Subcutaneous abdominal adipose tissue (tissue), 5 donors: Measurements from ENCODE around the gene PCSK2.

ENCODE experiments used
- H3K27ac ChIP-seq: one replicate; pipeline ENCODE4 v1.7.0; 2013; ENCODE audit warnings: low read depth, mild to moderate bottlenecking, inconsistent platforms, low read length, moderate library complexity
- H3K27me3 ChIP-seq, 5 donors: one replicate each; pipeline ENCODE4 v1.7.0; 2013; ENCODE audit warnings: low read length in 5 of 5, inconsistent platforms in 1 of 5; ENCODE audit not compliant: control insufficient read depth in 5 of 5, insufficient read depth in 4 of 5
- H3K36me3 ChIP-seq, 5 donors: one replicate each; pipeline ENCODE4 v1.7.0; 2013; ENCODE audit warnings: low read length in 5 of 5; ENCODE audit not compliant: control insufficient read depth in 5 of 5, insufficient read depth in 5 of 5
- H3K4me1 ChIP-seq, 5 donors: one replicate each; pipeline ENCODE4 v1.7.0; 2013; ENCODE audit warnings: low read length in 5 of 5, mild to moderate bottlenecking in 3 of 5, moderate library complexity in 1 of 5; ENCODE audit not compliant: control insufficient read depth in 5 of 5, insufficient read depth in 5 of 5
- H3K4me3 ChIP-seq, 5 donors: one replicate each; pipeline ENCODE4 v1.7.0; 2013; ENCODE audit warnings: low read length in 5 of 5, low read depth in 1 of 5
- H3K9ac ChIP-seq, 5 donors: one replicate each; pipeline ENCODE4 v1.7.0; 2013; ENCODE audit warnings: low read length in 5 of 5, mild to moderate bottlenecking in 4 of 5, moderate library complexity in 3 of 5
- H3K9me3 ChIP-seq, 5 donors: one replicate each; pipeline ENCODE4 v1.7.0; 2013; ENCODE audit warnings: low read length in 5 of 5; ENCODE audit not compliant: control insufficient read depth in 5 of 5
- donor health status: healthy.
- donor health status: healthy.
- donor health status: healthy.
- donor health status: healthy.
- donor health status: healthy.

PCSK2 gene

DNA sequence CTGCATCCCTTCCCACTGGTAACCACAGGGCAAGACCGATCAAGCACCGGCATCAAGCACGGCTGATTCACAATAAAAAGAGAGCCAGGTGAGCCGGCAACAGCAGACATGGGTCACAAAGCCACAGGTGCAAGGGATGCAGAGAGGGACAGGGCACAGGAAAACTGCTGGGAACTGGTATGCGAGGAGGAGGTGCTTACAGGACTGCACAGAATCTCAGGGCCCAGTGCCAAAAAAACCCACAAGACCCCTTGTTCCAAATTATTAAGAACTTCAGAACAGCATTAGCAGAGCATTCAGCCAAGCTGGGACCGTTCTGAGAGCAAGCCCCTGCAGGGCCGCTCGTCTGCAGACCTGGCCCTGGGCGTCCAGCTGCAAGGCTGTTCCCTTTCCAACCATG lies 269.0 kb downstream of the PCSK2 start:
- Histone ChIP-seq H3K27ac (no peak overlapping the region), H3K9me3 (no peaks in the 10 kb centered on the region), H3K4me1 (peaks cover 0 to 12% (median 10%) of the 10 kb centered on the region in 5 donors), H3K36me3 (no peaks in the 10 kb centered on the region), H3K27me3 (no peaks in the 10 kb centered on the region), H3K4me3 (no peak overlapping the region), H3K9ac (no peak overlapping the region)

DNA sequence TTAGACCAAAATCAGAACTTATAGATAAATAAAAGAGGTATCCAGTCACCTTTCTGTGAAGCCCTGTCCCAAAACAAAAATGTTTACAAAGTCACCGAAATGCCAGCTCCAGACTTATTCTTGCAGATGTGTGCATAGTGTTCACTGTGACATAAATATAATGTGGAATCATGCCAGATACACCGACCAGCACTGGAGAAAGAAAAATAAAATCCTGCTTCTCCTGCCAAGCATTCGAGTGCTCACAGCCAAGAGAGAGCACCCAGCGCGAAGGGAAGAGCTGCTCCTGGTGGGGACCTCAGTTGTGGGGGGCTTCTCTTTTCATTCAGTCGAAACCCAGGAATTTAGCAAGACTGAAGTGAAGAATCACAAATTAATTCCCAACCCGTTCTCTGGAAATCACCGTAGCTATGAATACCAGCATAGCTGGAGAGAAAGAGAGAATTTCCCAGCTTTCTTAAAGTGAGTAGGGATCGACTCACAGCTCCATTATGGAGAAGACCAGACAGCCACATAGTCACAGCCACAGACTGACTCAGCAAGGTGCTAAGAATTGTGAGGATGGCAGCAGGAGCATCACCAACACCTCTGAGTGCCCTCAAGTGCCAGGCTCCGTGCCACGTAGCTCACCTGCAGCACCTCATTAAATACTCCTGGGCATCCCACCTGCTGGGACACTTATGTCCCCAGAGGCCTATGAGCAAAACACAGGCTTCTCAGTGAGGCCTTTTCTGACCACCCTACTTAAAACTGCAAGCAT lies 271.2 kb downstream of the PCSK2 start:
- H3K27me3 ChIP-seq = no peaks in the 10 kb centered on the region
- H3K4me3 ChIP-seq = no peak overlapping the region
- H3K27ac ChIP-seq = no peak overlapping the region

DNA sequence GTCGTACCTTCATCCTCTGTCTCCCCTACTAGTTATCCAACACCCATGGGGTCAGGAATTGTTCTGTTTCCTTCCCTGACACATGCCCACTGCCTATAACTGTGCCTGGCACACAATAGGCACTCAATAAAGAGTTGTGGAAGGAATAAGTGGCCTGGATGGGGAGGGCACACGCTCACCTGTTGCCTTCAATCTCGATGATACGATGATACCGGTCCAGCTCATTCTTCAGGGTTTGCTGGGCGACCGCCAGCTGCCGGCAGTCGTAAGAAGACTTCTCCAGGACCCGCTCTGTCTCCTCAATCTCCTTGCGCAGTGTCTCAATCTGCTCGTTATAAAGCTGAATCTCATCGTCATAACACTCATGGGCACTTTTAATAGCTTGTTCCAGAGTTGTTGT lies 271.8 kb downstream of the PCSK2 start:
- Histone ChIP-seq H3K27ac (no peak overlapping the region), H3K36me3 (no peaks in the 10 kb centered on the region), H3K9me3 (no peaks in the 10 kb centered on the region), H3K27me3 (no peaks in the 10 kb centered on the region), H3K9ac (no peak overlapping the region), H3K4me3 (no peak overlapping the region), H3K4me1 (peaks cover 0 to 12% (median 10%) of the 10 kb centered on the region in 5 donors)

More for the DNA sequence above, 271.2 kb downstream of the PCSK2 start:
- H3K9me3 ChIP-seq = no peaks in the 10 kb centered on the region
- peaks cover 0 to 12% (median 10%) of the 10 kb centered on the region in 5 donors for H3K4me1 ChIP-seq
- H3K36me3 ChIP-seq = no peaks in the 10 kb centered on the region
- no peak overlapping the region for H3K9ac ChIP-seq

DNA sequence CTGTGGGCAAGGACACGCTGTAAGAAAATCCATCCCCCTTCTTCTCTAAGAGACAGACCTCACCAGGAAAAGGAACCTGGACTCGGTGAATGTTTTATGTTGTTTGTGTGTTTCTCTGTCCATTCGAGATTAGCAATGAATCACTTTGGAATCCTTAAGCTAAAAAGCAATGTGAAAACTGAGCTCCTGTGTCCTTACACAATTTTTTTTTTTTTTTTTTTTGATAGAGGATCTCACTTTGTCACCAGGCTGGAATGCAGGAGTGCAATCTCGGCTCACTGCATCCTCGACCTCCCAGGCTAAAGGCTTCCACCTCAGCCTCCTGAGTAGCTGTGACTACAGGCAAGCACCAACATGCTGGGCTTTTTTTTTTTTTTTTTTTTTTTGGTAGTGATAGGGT lies 272.2 kb downstream of the PCSK2 start:
- no peak overlapping the region for H3K27ac ChIP-seq
- peaks cover 0 to 12% (median 10%) of the 10 kb centered on the region in 5 donors for H3K4me1 ChIP-seq
- no peaks in the 10 kb centered on the region for H3K9me3 ChIP-seq
- H3K4me3 ChIP-seq = no peak overlapping the region
- no peaks in the 10 kb centered on the region for H3K36me3 ChIP-seq
- no peaks in the 10 kb centered on the region for H3K27me3 ChIP-seq
- H3K9ac ChIP-seq = no peak overlapping the region

DNA sequence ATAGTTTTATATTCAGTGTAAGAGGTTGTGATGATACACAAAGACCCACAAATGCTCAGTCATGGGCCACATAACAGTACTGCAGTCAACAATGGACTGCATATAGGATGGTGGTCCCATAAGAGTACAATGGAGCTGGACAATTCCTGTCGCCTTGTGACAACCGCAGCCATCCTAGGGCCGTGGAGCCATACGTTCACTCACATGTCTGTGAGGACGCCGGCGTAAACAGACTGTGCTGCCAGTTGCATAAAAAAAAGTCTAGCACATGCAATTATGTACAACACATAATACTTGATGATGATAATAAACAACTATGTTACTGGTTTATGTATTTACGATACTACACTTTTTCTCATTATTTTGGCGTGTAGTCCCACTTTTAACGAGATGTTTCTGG lies 273.4 kb downstream of the PCSK2 start:
- H3K27ac ChIP-seq = no peak overlapping the region
- no peak overlapping the region for H3K9ac ChIP-seq
- no peaks in the 10 kb centered on the region for H3K27me3 ChIP-seq
- no peaks in the 10 kb centered on the region for H3K9me3 ChIP-seq
- peaks cover 0 to 21% (median 19%) of the 10 kb centered on the region in 5 donors for H3K4me1 ChIP-seq
- H3K36me3 ChIP-seq = no peaks in the 10 kb centered on the region
- no peak overlapping the region for H3K4me3 ChIP-seq

DNA sequence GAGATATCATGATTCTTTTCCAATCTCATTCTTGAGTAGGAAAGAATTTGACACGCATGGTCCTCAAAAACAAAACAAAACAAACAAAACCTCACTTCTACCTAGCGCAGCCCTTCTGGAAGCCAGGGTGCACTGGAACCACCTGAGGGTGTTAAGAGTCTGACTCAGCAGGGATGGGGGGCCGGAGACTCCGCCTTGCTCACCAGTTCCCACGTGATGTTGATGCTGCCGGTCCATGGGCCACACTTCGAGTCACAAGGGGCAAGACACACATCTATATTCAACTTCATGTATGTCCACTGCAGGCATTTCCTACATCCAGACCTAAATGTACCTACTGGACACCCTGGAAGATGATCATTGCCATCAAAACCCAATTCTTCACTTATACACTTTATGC lies 274.0 kb downstream of the PCSK2 start:
- no peak overlapping the region for H3K4me3 ChIP-seq
- no peak overlapping the region for H3K9ac ChIP-seq
- no peaks in the 10 kb centered on the region for H3K36me3 ChIP-seq
- peaks cover 0 to 25% (median 24%) of the 10 kb centered on the region in 5 donors for H3K4me1 ChIP-seq
- no peak overlapping the region for H3K27ac ChIP-seq
- no peaks in the 10 kb centered on the region for H3K9me3 ChIP-seq
- no peaks in the 10 kb centered on the region for H3K27me3 ChIP-seq

DNA sequence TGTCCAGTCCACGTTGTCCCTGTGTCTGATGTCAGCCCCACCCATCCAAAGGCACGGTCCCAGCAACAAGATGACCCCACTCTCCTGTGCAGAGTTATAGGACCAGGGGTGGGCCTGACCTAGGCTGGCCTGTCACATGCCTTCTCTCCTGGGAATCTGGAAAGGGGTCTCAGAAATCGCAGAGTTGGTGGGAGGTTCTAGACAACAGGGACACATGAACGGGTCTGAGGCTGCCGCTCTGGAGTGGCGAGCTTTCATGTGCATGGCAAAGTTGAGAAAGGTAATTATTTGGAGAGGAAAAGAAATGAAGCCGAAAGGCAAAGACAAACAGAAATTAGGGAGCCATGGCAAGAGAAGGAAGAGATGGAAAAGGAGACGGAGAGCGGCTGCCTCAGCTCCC lies 274.9 kb downstream of the PCSK2 start:
- H3K27me3 ChIP-seq = no peaks in the 10 kb centered on the region
- H3K9ac ChIP-seq = peak overlapping the region in 1 of 5 donors; percentile 13
- no peak overlapping the region for H3K27ac ChIP-seq
- H3K36me3 ChIP-seq = no peaks in the 10 kb centered on the region
- no peak overlapping the region for H3K4me3 ChIP-seq
- H3K4me1 ChIP-seq = peaks cover 0 to 22% (median 20%) of the 10 kb centered on the region in 5 donors
- H3K9me3 ChIP-seq = no peaks in the 10 kb centered on the region

DNA sequence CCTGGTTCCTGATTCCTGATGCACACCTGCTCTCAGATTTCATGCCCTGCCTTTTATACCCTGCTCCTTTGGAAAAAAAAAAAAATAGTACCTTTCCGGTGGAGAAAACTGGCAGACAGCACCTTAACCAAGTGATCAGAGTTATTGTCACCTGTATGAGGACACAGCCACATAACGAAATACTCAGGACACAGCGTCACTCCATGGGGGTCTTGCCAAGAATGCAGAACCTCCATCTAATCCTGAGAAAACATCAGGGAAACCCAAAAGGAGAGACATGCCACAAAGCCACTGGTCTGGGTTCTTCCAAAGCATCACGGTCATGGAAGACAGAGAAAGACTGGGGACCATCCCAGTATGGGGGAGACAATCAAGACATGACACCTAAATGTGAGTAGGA lies 275.3 kb downstream of the PCSK2 start:
- H3K27ac ChIP-seq = no peak overlapping the region
- H3K36me3 ChIP-seq = no peaks in the 10 kb centered on the region
- no peaks in the 10 kb centered on the region for H3K27me3 ChIP-seq
- peaks cover 0 to 18% (median 16%) of the 10 kb centered on the region in 5 donors for H3K4me1 ChIP-seq
- no peak overlapping the region for H3K4me3 ChIP-seq
- no peaks in the 10 kb centered on the region for H3K9me3 ChIP-seq
- H3K9ac ChIP-seq = no peak overlapping the region

DNA sequence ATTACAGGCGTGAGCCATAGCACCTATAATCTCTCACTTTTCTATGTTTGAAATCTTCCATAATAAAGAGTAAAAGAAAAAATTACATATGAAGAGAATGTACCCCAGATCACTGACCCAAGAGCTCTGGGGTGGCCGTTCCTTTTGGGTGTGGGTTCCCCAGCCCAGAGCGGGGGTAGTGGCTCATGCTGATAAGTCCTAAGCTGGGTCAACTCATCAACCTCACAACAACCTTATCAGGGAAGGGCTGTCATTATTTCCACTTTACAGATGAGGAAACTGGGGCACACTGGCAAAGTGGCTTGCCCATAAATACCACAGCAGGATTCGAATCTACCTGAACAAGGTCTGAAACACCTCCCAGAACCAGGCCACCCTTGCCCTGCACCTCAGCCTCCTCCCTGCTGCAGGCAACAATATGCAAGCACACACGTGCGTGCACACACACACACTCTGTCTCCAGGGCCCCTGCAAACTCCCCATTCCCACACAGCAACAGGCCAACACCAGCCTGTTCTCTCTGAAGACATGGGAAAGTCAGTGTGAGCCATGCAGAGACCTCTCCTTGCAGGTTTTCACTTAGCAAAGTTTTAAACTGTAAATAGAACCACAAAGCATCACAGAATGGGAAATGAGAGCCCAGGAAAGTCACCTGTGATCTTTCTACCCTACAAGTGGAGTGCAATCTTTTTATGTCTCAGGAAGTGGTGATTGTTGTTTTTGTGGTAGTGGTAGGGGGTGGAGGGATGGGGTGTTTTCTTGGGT lies 276.6 kb downstream of the PCSK2 start:
- Histone ChIP-seq H3K27ac (no peak overlapping the region), H3K9ac (no peak overlapping the region), H3K27me3 (no peaks in the 10 kb centered on the region), H3K36me3 (no peaks in the 10 kb centered on the region), H3K4me3 (no peak overlapping the region), H3K4me1 (peaks cover 0 to 15% (median 13%) of the 10 kb centered on the region in 5 donors), H3K9me3 (no peaks in the 10 kb centered on the region)
